ENCODE results near the gene SPRTN. TPM values are rescaled to one million over a fixed set of nuclear protein-coding genes. Genes with fewer than 3 reads are reported as not detected.

SPRTN gene
- total and polyA plus RNA-seq, 2 experiments from 2014 or later: 7.5 to 12.5 TPM

GRCh38 chr1:231364192-231364591 is 26.1 kb downstream of the SPRTN start:
- 86% methylated on average over 5 of the region's 5 CpGs for WGBS (ENCODE audit: low lambda C conversion rate, missing lambda C conversion rate)

GRCh38 chr1:231369282-231369681 is 31.2 kb downstream of the SPRTN start:
- no peak overlapping the region for H3K4me3 ChIP-seq
- DNase-seq (ENCODE audit: low spot score): no peak
- no peak overlapping the region for H3K27ac ChIP-seq
- no peak overlapping the region for H3K4me2 ChIP-seq
- H2AFZ ChIP-seq: no peak overlapping the region
- no peaks in the 10 kb centered on the region for H3K9me3 ChIP-seq (ENCODE audit: low read depth)
- no peaks in the 10 kb centered on the region for H3K27me3 ChIP-seq
- H3K9me2 ChIP-seq (replicated peaks; ENCODE audit: insufficient read depth): no peaks in the 10 kb centered on the region
- peaks cover 17% of the 10 kb centered on the region for H3K79me2 ChIP-seq
- H3K36me3 ChIP-seq (replicated peaks; ENCODE audit: insufficient read depth, low read depth): no peaks in the 10 kb centered on the region
- H4K20me1 ChIP-seq (ENCODE audit: insufficient read depth, poor library complexity, severe bottlenecking): peaks cover 3% of the 10 kb centered on the region
- TF ChIP-seq EZH2 (IDR thresholded peaks at IDR 0.05; ENCODE audit: borderline replicate concordance) (no peak), EZH2phosphoT487 (IDR thresholded peaks at IDR 0.05; ENCODE audit: low read depth, severe bottlenecking, unreplicated experiment) (no peak)
- TF ChIP-seq, protein P1, sequence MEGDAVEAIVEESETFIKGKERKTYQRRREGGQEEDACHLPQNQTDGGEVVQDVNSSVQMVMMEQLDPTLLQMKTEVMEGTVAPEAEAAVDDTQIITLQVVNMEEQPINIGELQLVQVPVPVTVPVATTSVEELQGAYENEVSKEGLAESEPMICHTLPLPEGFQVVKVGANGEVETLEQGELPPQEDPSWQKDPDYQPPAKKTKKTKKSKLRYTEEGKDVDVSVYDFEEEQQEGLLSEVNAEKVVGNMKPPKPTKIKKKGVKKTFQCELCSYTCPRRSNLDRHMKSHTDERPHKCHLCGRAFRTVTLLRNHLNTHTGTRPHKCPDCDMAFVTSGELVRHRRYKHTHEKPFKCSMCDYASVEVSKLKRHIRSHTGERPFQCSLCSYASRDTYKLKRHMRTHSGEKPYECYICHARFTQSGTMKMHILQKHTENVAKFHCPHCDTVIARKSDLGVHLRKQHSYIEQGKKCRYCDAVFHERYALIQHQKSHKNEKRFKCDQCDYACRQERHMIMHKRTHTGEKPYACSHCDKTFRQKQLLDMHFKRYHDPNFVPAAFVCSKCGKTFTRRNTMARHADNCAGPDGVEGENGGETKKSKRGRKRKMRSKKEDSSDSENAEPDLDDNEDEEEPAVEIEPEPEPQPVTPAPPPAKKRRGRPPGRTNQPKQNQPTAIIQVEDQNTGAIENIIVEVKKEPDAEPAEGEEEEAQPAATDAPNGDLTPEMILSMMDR (IDR thresholded peaks at IDR 0.05; ENCODE audit: poor library complexity): no peak
- WGBS (ENCODE audit: low lambda C conversion rate, missing lambda C conversion rate): 76% methylated on average over 3 of the region's 3 CpGs
- no peaks in the 10 kb centered on the region for H3K4me1 ChIP-seq (ENCODE audit: insufficient read depth)

More at GRCh38 chr1:231364192-231364591, 26.1 kb downstream of the SPRTN start:
- no peaks in the 10 kb centered on the region for H3K27me3 ChIP-seq
- no peaks in the 10 kb centered on the region for H3K79me2 ChIP-seq
- H3K4me2 ChIP-seq: no peak overlapping the region
- no peaks in the 10 kb centered on the region for H3K4me1 ChIP-seq (ENCODE audit: insufficient read depth)
- no peak overlapping the region for H3K27ac ChIP-seq
- H2AFZ ChIP-seq: no peak overlapping the region
- no peaks in the 10 kb centered on the region for H3K9me3 ChIP-seq (ENCODE audit: low read depth)
- no peaks in the 10 kb centered on the region for H3K36me3 ChIP-seq (replicated peaks; ENCODE audit: insufficient read depth, low read depth)
- H3K4me3 ChIP-seq: no peak overlapping the region
- TF ChIP-seq EZH2phosphoT487 (IDR thresholded peaks at IDR 0.05; ENCODE audit: low read depth, severe bottlenecking, unreplicated experiment): no peak
- TF ChIP-seq EZH2 (IDR thresholded peaks at IDR 0.05; ENCODE audit: borderline replicate concordance): no peak
- TF ChIP-seq, protein P1 (IDR thresholded peaks at IDR 0.05; ENCODE audit: poor library complexity): no peak
- DNase-seq (ENCODE audit: low spot score): no peak
- H4K20me1 ChIP-seq (ENCODE audit: insufficient read depth, poor library complexity, severe bottlenecking): peaks cover 3% of the 10 kb centered on the region
- H3K9me2 ChIP-seq (replicated peaks; ENCODE audit: insufficient read depth): no peaks in the 10 kb centered on the region

DNA sequence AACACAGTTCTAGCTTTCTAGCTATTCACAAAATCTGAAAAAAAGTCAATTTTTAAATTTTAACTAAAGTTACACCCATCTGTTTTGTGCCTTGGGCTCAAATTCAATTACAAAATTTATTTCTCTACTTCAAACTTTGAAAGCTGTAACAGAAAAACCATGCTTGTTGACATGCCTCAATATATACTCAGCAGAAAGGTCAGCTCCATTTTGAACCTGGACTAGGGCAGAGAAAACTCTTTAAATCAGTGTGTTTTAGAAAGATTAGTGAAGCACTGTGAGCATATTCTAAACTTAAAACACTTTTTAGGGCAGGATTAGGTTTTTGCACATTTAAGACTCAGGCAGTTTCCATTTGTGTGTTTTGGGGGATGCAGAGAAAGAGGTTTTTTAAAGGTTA is 34.4 kb downstream of the SPRTN start:
- Histone ChIP-seq H3K36me3 (replicated peaks; ENCODE audit: insufficient read depth, low read depth) (no peaks in the 10 kb centered on the region), H3K27ac (no peak overlapping the region), H3K9me3 (ENCODE audit: low read depth) (no peaks in the 10 kb centered on the region), H2AFZ (no peak overlapping the region), H3K4me2 (no peak overlapping the region), H4K20me1 (ENCODE audit: insufficient read depth, poor library complexity, severe bottlenecking) (peaks cover 14% of the 10 kb centered on the region), H3K9me2 (replicated peaks; ENCODE audit: insufficient read depth) (no peaks in the 10 kb centered on the region), H3K4me1 (ENCODE audit: insufficient read depth) (no peaks in the 10 kb centered on the region), H3K79me2 (peaks cover 46% of the 10 kb centered on the region), H3K27me3 (no peaks in the 10 kb centered on the region), H3K4me3 (no peak overlapping the region)
- TF ChIP-seq EZH2 (IDR thresholded peaks at IDR 0.05; ENCODE audit: borderline replicate concordance): no peak
- TF ChIP-seq, protein P1 (IDR thresholded peaks at IDR 0.05; ENCODE audit: poor library complexity): no peak
- no peak for TF ChIP-seq EZH2phosphoT487 (IDR thresholded peaks at IDR 0.05; ENCODE audit: low read depth, severe bottlenecking, unreplicated experiment)
- no peak for DNase-seq (ENCODE audit: low spot score)

- H3K36me3 ChIP-seq (replicated peaks; ENCODE audit: insufficient read depth, low read depth): no peaks in the 10 kb centered on the region
- no peaks in the 10 kb centered on the region for H3K9me2 ChIP-seq (replicated peaks; ENCODE audit: insufficient read depth)
- peaks cover 64% of the 10 kb centered on the region for H3K79me2 ChIP-seq
- 96% methylated on average over 4 of the region's 4 CpGs for WGBS (ENCODE audit: low lambda C conversion rate, missing lambda C conversion rate)
- H4K20me1 ChIP-seq (ENCODE audit: insufficient read depth, poor library complexity, severe bottlenecking): peaks cover 29% of the 10 kb centered on the region
- H2AFZ ChIP-seq: no peak overlapping the region
- DNase-seq (ENCODE audit: low spot score): no peak
- no peak for TF ChIP-seq EZH2phosphoT487 (IDR thresholded peaks at IDR 0.05; ENCODE audit: low read depth, severe bottlenecking, unreplicated experiment)
- TF ChIP-seq, protein P1 (IDR thresholded peaks at IDR 0.05; ENCODE audit: poor library complexity): no peak
- TF ChIP-seq EZH2 (IDR thresholded peaks at IDR 0.05; ENCODE audit: borderline replicate concordance): no peak
- no peaks in the 10 kb centered on the region for H3K27me3 ChIP-seq
- no peaks in the 10 kb centered on the region for H3K4me1 ChIP-seq (ENCODE audit: insufficient read depth)
- no peak overlapping the region for H3K4me2 ChIP-seq
- no peak overlapping the region for H3K27ac ChIP-seq
- H3K9me3 ChIP-seq (ENCODE audit: low read depth): no peaks in the 10 kb centered on the region
- no peak overlapping the region for H3K4me3 ChIP-seq
Measured at GRCh38 chr1:231374394-231374793, 36.3 kb downstream of the SPRTN start.

All from hepatocyte (in vitro differentiated cells).